ENCODE measurements around the gene GABBR2.

Gene GABBR2

DNA sequence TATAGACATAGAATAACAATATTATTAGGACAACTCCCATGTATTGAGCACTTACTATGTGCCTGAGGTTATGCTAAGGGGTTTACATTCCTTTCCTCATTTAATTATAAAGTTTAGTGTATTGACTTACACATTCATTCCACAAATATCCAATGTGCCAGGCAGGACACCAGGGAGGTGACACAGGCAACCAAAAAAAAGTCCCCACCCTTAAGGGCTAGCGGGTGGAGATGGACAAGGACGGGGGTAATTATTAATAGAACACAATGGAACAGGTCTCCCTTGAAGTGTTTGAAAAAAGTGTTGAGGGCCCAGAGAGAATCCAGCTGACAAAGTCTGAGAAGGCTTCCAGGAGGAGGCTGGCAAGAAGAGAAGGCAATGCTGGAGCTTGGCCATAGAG is 459.0 kb downstream of the GABBR2 start:
- no peak for DNase-seq (ENCODE audit: extremely low read depth in 1 of 2, low read depth in 1 of 2)

DNA sequence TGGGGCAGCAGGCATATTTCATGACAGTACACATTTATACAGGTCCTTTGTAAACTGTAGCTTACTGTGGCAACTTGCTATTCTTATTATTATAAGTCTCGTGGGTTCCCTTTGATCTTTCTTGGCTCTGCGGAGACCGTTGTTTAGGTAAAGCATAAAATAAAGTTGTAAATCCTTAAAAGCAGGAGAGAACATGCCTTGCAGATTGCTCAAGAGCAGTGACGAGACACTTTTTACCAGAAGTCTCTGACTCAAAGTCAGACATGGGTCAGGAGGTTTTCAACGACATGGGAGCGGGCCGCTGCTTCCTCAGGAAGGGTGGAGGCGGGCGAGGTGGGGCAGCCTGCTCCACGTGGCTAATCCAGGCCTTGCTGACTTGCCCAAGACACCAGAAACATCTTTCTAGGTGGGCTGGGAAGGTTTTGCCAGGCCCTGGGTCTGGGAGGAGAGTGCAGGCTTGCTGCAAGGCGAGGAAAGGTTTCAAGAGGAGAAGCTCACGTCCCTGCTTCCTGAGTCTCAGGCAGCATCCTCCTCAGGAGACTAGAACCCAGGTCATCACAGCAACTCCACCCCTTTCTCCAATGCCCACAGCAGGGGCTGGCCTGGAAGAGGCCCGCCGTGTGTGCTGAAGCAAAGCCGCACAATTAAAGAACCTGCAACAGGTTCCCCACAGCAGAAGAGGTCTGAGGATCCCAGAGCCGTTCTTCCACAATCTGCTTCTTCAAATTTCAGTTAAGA is 459.8 kb downstream of the GABBR2 start:
- no peak for DNase-seq (ENCODE audit: extremely low read depth in 1 of 2, low read depth in 1 of 2)

DNA sequence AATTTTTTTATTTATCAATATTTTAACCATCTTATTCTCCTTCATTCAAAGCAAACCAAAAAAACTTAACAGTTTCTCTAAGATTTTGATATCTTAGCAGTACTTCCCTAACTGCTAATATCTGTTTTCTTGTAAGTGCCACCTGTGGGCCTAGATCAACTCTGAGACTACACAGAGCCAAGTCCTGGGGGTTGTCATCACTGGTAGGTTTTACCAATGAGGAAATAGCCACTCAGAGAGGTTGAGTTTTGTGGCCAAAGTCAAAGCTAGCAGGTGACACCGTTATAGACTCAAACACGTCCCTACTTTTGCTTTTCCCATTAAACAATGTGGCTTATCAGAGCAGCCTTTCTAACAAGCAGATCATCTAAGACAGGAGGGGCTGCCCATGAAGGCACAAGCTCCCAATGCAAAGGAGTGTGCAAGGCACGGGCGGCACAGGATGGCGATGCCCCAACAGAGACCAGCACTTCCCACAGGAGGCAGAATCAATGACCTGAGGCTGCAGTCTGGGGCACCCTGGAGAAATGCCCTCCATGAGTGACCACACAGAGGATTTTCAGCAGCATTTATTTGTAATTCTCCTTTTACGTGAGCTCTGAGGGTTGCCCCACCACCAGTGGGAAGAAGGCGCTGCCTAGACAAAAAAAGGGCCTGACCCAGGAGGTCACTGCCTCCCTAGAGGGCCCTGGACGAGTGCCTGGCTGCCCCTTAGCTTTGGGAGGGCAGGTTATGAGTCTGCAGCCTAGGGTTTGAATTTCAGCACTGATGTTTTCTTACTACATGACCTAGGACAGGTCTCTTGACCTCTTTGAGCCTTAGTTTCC is 460.7 kb downstream of the GABBR2 start:
- no peak for DNase-seq (ENCODE audit: extremely low read depth in 1 of 2, low read depth in 1 of 2)

GRCh38 chr9:98242426-98242825 is 466.3 kb downstream of the GABBR2 start:
- no peak for DNase-seq (ENCODE audit: extremely low read depth in 1 of 2, low read depth in 1 of 2)

GRCh38 chr9:98241357-98242300 is 467.1 kb downstream of the GABBR2 start:
- DNase-seq (ENCODE audit: extremely low read depth in 1 of 2, low read depth in 1 of 2), result no peak

DNA sequence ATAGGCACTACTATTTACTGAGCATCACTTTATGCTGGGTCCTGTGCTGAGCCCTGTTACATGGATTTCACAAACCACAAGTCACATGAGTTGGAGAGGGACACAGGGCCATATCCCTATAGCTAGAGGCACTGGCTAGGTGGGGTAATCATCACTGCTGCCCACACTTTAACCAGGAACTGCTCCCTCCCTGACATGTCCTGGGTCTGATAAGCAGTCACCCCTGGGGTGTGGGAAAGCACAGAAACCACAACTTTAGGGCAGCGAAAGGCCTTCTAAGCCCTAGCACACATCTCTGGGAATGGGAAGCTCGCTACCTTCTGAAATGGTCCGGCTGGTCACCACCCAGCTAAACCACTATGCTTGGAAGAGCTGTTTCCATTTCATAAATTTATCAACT is 468.3 kb downstream of the GABBR2 start:
- DNase-seq (ENCODE audit: extremely low read depth in 1 of 2, low read depth in 1 of 2), result no peak
